ENCODE results near the gene GPR108. TPM values are rescaled to one million over a fixed set of nuclear protein-coding genes. Genes with fewer than 3 reads are reported as not detected.
A peak's percentile ranks its signal among the peaks of the same experiment; 100 is the strongest.

Gene GPR108
- total RNA-seq, 2 experiments from 2014 or later: 105 to 107 TPM

DNA sequence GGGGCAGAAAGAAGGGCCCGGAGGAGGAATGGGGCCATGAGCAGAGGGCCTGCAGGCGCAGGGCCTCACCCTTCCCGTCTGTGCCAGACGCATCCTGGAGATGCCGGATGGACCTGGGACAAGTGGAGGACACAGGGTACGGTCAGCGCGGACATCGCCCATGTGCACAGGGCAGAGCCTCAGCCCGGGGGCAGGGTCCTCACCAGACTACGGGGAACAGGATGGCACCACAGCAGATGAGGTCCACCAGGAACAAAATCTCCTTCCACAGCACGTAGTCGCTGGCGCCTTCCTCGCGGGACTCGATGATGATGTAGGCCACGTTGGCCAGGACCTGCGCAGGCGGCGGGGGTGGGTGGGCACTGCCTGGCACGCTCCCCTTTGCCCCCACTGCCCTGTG is 5.6 kb downstream of the GPR108 start:
- POLR2A ChIA-PET: no interaction called here
- DNase-seq: no peak
- H3K4me3 Mint-ChIP-seq: no peak overlapping the region
- H3K4me1 Mint-ChIP-seq: peaks cover 13% of the 10 kb centered on the region
- CTCF ChIA-PET: no interaction called here
- no peak overlapping the region for H3K27ac Mint-ChIP-seq
- peaks cover 26% of the 10 kb centered on the region for H3K36me3 Mint-ChIP-seq (ENCODE audit: low read depth)
- no peaks in the 10 kb centered on the region for H3K27me3 Mint-ChIP-seq
- H3K9me3 Mint-ChIP-seq: no peaks in the 10 kb centered on the region

DNA sequence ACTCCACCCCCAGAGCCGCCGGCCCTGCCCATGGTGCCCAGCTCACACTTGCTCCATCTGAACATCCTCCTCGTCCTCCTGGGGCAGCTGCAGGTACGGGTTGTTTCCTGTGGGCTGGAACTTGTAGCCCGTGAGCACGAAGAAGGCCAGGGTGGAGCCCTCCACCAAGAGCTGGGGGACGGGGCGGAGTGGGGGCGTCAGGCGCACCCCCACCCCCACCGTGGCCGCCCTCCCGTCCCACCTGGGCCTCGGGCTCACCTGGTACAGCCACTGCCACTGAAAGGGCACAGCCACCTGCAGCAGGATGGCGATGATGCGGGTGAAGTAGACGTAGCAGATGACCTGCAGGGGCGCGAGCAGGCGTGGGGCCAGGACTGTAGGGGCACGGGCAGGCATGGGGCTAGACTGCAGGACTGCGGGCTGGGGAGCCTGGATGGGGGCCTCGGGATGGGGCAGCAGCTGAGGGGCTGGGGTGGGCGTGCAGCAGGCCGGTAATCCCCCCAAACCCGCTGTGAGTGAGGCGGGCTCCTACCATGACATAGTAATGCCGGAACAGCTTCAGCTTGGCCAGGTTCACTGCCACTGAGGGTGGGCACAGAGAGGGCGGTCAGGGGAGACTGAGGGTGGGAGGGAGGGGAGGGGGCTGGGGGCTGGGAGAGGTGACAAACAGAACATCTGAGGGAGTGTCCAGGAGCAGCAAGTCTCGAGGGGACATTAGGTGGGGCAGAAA is 6.3 kb downstream of the GPR108 start:
- ChIA-PET CTCF (no interaction called here), POLR2A (no interaction called here)
- Mint-ChIP-seq H3K27ac (no peak overlapping the region), H3K4me1 (peaks cover 9% of the 10 kb centered on the region), H3K27me3 (no peaks in the 10 kb centered on the region), H3K9me3 (no peaks in the 10 kb centered on the region), H3K36me3 (ENCODE audit: low read depth) (peaks cover 23% of the 10 kb centered on the region), H3K4me3 (no peak overlapping the region)
- no peak for DNase-seq

DNA sequence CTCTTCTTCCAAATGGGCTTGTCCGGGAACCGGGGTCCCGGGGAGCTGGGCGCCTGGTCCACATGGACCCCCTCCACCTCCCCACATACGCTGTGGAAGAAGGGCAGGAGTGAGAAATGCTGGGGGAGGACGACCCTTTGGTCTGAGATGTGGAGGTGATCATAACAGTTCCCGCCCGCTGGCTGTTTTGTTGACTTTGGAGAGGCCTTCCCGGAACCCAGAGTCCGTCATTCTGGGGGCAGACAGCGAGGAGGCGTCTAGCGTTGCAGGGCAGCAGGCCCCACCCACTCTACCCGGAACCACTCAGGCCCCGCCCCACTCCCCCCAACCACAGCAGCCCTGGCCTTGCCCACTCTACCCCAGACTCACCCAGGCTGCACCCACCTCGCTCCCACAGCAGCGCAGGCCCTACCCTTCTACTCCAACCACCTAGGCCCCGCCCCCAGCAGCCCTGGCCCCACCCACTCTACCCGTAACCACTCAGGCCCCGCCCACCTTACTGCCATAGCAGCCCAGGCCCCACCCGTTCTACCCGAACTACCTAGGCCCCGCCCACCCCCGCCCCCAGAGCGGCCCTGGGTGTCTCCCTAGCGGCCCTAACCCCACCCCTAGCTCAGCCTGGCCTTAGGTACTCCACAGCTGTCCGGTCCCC is 7.1 kb downstream of the GPR108 start:
- peaks cover 20% of the 10 kb centered on the region for H3K36me3 Mint-ChIP-seq (ENCODE audit: low read depth)
- H3K4me3 Mint-ChIP-seq: no peak overlapping the region
- no peaks in the 10 kb centered on the region for H3K27me3 Mint-ChIP-seq
- H3K4me1 Mint-ChIP-seq: peaks cover 7% of the 10 kb centered on the region
- H3K27ac Mint-ChIP-seq: no peak overlapping the region
- peak; percentile 43 for DNase-seq
- no peaks in the 10 kb centered on the region for H3K9me3 Mint-ChIP-seq
- ChIA-PET POLR2A (interaction anchor here (2.2 kb wide), 1 partner anchor 8 kb away, joined by 9 read pairs; the partner anchor contains the start of gene GPR108), CTCF (no interaction called here)

DNA sequence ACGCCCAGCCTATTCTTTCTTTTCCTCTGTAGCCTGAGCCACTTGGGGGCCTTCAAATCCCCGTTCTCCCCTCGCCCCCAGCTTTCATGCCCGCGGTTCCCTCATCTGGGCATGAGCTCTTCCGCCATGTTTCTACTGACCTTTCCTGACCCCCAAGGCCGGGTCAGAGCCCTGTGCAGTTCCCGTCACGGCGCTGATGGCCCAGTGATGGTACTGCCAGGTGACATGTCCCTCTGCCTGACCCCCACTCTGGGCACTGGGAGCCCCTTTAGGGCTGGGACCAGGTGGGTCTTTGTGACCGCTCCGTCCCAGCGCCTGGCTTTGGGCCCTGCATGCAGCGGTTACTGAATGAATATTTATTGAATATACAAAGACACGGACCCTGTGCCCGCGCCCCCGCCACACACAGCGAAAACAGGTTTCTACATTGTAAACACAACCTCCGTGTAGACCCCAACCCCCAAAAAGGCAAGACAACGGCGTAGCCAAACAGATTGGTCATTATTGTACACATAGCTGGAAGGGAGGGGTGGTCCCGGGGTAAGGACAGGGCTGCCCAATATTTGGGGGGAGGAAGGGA is 7.7 kb downstream of the GPR108 start:
- ChIA-PET CTCF (no interaction called here), POLR2A (interaction anchor here (2.2 kb wide), 1 partner anchor 8 kb away, joined by 9 read pairs; the partner anchor contains the start of gene GPR108)
- peaks cover 8% of the 10 kb centered on the region for H3K4me1 Mint-ChIP-seq
- H3K27ac Mint-ChIP-seq: no peak overlapping the region
- H3K27me3 Mint-ChIP-seq: no peaks in the 10 kb centered on the region
- no peak for DNase-seq
- peaks cover 20% of the 10 kb centered on the region for H3K36me3 Mint-ChIP-seq (ENCODE audit: low read depth)
- no peak overlapping the region for H3K4me3 Mint-ChIP-seq
- H3K9me3 Mint-ChIP-seq: no peaks in the 10 kb centered on the region

DNA sequence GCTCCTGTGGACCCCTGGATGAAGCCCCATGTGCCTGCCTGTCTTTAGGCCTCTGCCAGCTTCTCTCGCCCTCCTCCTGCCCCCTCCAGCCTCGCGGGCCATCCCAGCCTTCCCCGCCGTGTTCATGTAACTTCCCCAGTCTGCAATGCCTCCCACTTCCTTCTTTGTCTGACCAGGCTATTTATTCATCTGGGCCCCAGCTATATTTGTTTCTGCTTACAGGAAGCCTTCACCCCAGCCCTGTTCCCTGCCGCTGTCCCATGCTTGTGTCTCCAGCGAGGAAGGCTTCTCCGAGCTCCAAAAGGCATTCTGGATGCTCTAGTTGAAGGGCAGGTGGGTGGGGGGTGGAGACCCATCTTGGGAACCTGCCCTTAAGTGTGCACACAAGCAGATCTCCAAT is 9.0 kb downstream of the GPR108 start:
- POLR2A ChIA-PET: interaction anchor here (0.5 to 2.2 kb wide), 3 partner anchors 10 to 135 kb away, joined by 3 to 9 read pairs (median 3); partner anchors contain the start of gene GPR108
- CTCF ChIA-PET: interaction anchor here (0.7 to 1.2 kb wide), 2 partner anchors 10 to 212 kb away, joined by 3 read pairs; no protein-coding TSS in a partner anchor
- Mint-ChIP-seq H3K9me3 (no peaks in the 10 kb centered on the region), H3K4me1 (peaks cover 9% of the 10 kb centered on the region), H3K27ac (no peak overlapping the region), H3K27me3 (peaks cover 2% of the 10 kb centered on the region), H3K4me3 (no peak overlapping the region), H3K36me3 (ENCODE audit: low read depth) (peaks cover 18% of the 10 kb centered on the region)
- no peak for DNase-seq

DNA sequence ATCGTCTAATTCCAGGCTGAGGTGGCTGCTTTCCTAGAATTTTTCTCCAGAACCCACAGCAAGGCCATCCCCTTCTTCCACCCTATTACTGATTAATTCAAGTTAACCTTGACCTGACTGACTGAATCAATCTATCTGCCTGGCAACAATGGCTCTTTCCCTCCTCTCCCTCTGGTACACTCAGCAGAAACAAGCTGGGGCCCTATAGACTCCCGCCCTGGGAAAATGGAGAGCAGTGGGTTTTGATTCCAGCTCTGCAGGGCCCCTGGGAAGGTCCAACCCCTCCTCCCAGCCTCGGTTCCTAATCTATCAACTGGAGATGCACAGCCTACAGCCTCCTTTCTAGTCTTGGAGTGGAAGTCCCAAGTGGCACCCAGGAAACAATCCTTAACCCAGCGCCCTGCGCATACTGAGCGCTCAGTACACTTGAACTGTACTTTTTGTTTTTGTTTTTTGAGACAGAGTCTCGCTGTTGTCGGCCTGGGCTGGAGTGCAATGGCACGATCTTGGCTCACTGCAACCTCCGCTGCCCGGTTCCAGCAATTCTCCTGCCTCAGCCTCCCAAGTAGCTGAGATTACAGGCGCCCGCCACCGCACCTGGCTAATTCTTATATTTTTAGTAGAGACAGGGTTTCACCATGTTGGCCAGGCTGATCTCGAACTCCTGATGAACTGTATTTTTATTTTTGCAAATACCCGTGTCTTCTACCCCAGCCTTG is 11.7 kb downstream of the GPR108 start:
- H3K36me3 Mint-ChIP-seq (ENCODE audit: low read depth): peaks cover 7% of the 10 kb centered on the region
- peaks cover 19% of the 10 kb centered on the region for H3K4me1 Mint-ChIP-seq
- peaks cover 2% of the 10 kb centered on the region for H3K27me3 Mint-ChIP-seq
- ChIA-PET CTCF (no interaction called here), POLR2A (interaction anchor here (1.2 kb wide), 1 partner anchor 71 kb away, joined by 3 read pairs; no protein-coding TSS in a partner anchor)
- H3K4me3 Mint-ChIP-seq: no peak overlapping the region
- no peak for DNase-seq
- no peaks in the 10 kb centered on the region for H3K9me3 Mint-ChIP-seq
- H3K27ac Mint-ChIP-seq: no peak overlapping the region

DNA sequence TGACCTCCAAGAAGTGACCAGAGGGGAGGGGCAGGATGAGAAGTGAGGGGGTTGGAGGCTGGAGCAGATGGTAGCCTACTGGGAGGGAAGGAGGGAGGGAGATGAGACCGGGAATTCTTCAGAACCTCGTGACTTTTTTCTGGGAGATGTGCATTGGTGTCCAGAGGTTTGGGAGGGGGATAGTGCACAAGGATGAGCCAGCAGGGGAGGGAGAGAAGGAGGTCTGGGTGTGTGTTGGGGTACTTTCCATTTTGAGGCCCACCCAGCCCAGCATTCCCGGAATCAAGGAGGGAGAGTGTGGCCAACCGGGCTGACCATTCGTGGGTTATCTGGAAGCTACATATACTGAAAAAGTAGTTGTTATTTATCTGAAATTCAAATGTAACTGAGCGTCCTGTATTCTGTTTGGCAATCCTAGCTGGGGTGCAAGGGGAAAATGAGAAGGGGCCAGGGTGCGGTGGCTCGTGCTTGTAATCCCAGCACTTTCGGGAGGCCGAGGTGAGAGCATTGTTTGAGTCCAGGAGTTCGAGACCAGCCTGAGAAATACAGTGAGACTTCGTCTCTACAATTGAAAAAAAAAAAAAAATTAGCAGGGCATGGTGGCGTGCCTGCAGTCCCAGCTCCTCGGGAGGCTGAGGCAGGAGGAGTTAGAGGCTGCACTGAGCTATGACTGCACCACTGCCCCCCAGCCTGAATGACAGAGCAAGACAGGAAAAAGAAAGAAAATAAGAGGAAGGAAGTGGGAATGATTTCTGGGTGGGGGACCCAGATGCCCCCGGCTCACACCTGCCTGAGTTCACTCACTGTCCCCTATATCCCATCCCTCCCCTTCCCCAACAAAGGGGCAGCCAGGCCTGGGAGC is 12.5 kb downstream of the GPR108 start:
- Mint-ChIP-seq H3K4me1 (peaks cover 25% of the 10 kb centered on the region), H3K9me3 (no peaks in the 10 kb centered on the region), H3K4me3 (no peak overlapping the region), H3K27ac (no peak overlapping the region), H3K36me3 (ENCODE audit: low read depth) (peaks cover 5% of the 10 kb centered on the region), H3K27me3 (peaks cover 2% of the 10 kb centered on the region)
- CTCF ChIA-PET: no interaction called here
- POLR2A ChIA-PET: interaction anchor here (1.2 kb wide), 1 partner anchor 70 kb away, joined by 3 read pairs; no protein-coding TSS in a partner anchor
- no peak for DNase-seq

DNA sequence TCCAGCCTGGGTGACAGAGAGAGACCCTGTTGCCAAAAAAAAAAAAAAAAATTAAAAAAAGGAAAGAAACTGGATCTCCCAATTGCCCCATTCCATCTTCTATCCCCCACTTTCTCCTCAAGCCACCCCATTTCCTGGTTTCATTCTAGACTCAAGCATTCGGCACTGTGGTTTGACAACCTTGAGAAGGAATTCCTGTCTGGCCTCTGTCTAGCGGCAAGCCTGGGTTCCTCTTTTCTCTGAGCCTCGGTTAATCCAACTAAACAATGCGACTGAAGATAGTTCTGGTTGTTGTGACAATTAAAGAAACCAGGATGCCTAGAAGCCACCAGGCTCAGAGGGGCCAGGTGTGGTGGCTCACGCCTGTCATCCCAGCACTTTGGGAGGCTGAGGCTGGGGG is 13.6 kb downstream of the GPR108 start:
- Mint-ChIP-seq H3K9me3 (no peaks in the 10 kb centered on the region), H3K27ac (no peak overlapping the region), H3K36me3 (ENCODE audit: low read depth) (no peaks in the 10 kb centered on the region), H3K27me3 (peaks cover 2% of the 10 kb centered on the region), H3K4me3 (no peak overlapping the region), H3K4me1 (peaks cover 29% of the 10 kb centered on the region)
- CTCF ChIA-PET: no interaction called here
- no peak for DNase-seq
- POLR2A ChIA-PET: no interaction called here

DNA sequence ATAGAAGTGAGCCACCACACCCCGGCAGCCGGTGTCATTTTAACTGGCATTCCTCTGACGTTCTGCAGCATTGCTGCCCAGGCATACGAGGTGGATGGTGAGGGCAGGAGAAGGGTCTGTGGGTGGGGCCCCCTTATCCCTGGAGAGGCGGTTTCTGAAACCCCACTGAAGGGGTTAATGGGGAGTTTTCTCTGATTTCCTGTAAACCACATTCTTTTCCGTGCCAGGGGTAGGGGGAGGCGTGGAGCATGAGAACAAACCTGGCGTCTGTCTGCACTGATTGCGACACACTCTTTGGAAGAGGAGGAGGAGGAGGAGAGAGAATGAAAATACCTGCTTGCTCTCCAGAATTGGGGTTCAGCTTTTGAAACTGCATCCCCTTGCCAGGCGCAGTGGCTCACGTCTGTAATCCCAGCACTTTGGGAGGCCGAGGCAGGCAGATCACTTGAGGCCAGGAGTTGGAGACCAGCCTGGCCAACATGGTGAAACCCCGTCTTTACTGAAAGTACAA is 14.2 kb downstream of the GPR108 start:
- Mint-ChIP-seq H3K9me3 (no peaks in the 10 kb centered on the region), H3K4me1 (peaks cover 29% of the 10 kb centered on the region), H3K27me3 (peaks cover 2% of the 10 kb centered on the region), H3K4me3 (no peak overlapping the region), H3K36me3 (ENCODE audit: low read depth) (no peaks in the 10 kb centered on the region), H3K27ac (no peak overlapping the region)
- CTCF ChIA-PET: interaction anchor here (1.4 kb wide), 1 partner anchor 91 kb away, joined by 3 read pairs; no protein-coding TSS in a partner anchor
- POLR2A ChIA-PET: no interaction called here
- DNase-seq: no peak

DNA sequence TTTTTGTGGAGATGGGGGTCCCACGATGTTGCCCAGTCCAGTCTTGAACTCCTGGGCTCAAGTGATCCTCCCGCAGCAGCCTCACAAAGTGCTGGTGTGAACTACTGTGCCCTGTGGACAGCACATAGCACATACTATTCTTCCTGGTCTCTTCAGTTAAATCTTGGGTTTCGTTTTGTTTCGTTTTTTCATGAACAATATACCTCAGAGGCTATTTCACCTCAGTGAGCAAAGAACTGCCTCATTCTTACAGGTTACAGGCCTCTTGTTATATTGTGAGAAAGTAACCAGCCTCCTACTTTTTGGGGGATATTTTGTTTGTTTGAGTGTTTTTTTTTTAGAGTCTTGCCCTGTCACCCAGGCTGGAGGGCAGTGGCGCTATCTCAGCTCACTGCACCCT is 15.6 kb downstream of the GPR108 start:
- ChIA-PET CTCF (interaction anchor here (1.4 kb wide), 1 partner anchor 90 kb away, joined by 3 read pairs; no protein-coding TSS in a partner anchor), POLR2A (no interaction called here)
- Mint-ChIP-seq H3K4me1 (peaks cover 36% of the 10 kb centered on the region), H3K36me3 (ENCODE audit: low read depth) (no peaks in the 10 kb centered on the region), H3K4me3 (no peak overlapping the region), H3K27ac (no peak overlapping the region), H3K9me3 (peaks cover 5% of the 10 kb centered on the region), H3K27me3 (peaks cover 8% of the 10 kb centered on the region)
- DNase-seq: no peak

DNA sequence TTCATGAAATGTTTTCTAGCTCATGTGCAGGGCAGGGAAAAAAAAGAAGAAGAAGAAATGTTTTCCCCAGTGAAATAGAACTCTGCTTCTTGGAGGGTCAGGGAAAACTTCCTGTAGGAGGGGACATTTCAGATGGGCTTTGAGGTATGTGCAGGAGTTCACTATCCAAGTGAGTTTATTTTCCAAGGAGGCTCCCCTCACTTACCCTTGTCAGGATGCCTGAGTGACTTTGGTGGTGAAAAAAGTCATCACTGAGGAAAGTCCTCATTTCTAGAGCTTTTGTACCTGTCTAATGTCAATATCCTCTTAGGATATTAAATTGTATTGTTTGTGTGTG is 16.3 kb downstream of the GPR108 start:
- DNase-seq: no peak
- H3K4me1 Mint-ChIP-seq: peaks cover 37% of the 10 kb centered on the region
- no peak overlapping the region for H3K27ac Mint-ChIP-seq
- peaks cover 5% of the 10 kb centered on the region for H3K9me3 Mint-ChIP-seq
- ChIA-PET POLR2A (no interaction called here), CTCF (no interaction called here)
- no peak overlapping the region for H3K4me3 Mint-ChIP-seq
- peaks cover 10% of the 10 kb centered on the region for H3K27me3 Mint-ChIP-seq
- no peaks in the 10 kb centered on the region for H3K36me3 Mint-ChIP-seq (ENCODE audit: low read depth)

DNA sequence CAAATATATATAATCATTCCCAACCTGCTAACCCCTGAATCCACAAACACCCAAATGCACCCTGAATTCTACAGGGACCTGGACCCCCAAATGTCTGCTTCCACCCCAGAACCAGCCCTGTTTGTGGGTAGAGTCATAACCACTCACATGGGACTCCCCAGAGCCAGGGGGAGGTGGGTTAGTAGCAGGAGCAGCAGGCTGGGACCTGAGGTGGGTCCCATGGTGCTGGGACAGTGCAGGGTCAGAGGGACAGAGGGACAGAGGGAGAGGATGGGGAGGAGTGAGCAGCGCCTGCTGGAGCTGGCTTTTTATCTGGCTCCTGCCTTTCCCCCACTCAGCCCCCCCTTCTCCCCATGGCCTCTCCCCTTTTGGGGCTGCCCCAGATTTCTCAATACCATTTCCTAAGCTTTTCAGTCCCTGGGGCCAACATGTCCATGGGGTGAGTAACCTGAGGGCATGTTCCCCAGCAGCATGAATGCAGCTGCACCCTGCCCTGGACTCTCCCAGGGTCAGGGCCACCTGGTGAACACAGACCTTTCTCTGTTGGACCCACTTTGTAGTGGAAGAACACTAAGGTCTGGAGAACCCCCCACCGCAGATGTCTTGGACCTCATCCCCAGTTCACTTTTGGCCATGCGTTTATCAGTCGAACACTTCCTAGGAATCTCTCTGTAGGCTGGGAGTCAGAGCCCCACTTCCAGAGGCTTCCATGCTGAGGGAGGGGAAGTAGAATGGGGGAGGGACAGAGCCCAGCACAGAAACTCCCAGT is 16.8 kb downstream of the GPR108 start, which contains the start of gene C3:
Gene C3 (minus strand): TSS at position 282 of the 769 bp plus-strand sequence. CDS start 61 bp downstream, at position 221.
- Mint-ChIP-seq H3K4me1 (peaks cover 35% of the 10 kb centered on the region), H3K27me3 (peaks cover 10% of the 10 kb centered on the region), H3K36me3 (ENCODE audit: low read depth) (no peaks in the 10 kb centered on the region), H3K9me3 (peaks cover 5% of the 10 kb centered on the region), H3K4me3 (no peak within 1 kb of the TSS), H3K27ac (no peak within 1 kb of the TSS)
- CTCF ChIA-PET: no interaction called here
- DNase-seq: no peak
- POLR2A ChIA-PET: no interaction called here

Measured in activated CD4-positive, alpha-beta memory T cell treated with anti-CD3 and anti-CD28 coated beads, Interleukin-2, amount 10 ng/mL, durations not matched to agents 7 days and 5 days (primary cell).